Uterus (tissue), 2 donors: ENCODE measurements around the gene GRIA1.

Experiments
- CTCF ChIP-seq, 4 experiments: fragments of 200-600 bp in 2 of 4; fragments of 450-650 bp in 2 of 4; sonication (generic) in 2 of 4; IDR thresholded peaks; one replicate each; pipeline ENCODE4 v1.5.1; 2016 to 2019; ENCODE audit warnings: antibody characterized with exemption in 4 of 4, mild to moderate bottlenecking in 2 of 4, moderate library complexity in 1 of 4
- POLR2A ChIP-seq, 2 donors: fragments of 450-650 bp; IDR thresholded peaks; one replicate each; pipeline ENCODE4 v1.6.1; 2016; ENCODE audit warnings: antibody characterized with exemption in 2 of 2, mild to moderate bottlenecking in 1 of 2, moderate library complexity in 1 of 2

GRCh38 chr5:153571162-153571561 lies 80.7 kb downstream of the GRIA1 start:
- TF ChIP-seq CTCF (IDR thresholded peaks at IDR 0.05): no peak
- TF ChIP-seq POLR2A (IDR thresholded peaks at IDR 0.05): no peak
